Smooth muscle cell (in vitro differentiated cells): ENCODE measurements around the gene IDUA. TPM values are rescaled to one million over a fixed set of nuclear protein-coding genes. Genes with fewer than 3 reads are reported as not detected.

Experiments
- DNase-seq: peaks from one replicate; lab custom pipeline; 2025; ENCODE audit not compliant: unreplicated experiment; lab: John Stamatoyannopoulos, UW
- H2AFZ ChIP-seq: fragments of 200-600 bp; sonication (generic); 2 replicates; pipeline ENCODE4 v1.6.0; 2016; ENCODE audit warnings: antibody characterized with exemption, low read depth, mild to moderate bottlenecking
- H3F3A ChIP-seq: fragments of 200-600 bp; sonication (generic); 2 replicates; pipeline ENCODE4 v1.6.0; 2017; ENCODE audit warnings: antibody characterized with exemption, low read depth
- H3K27ac ChIP-seq: fragments of 200-600 bp; sonication (generic); 2 replicates; pipeline ENCODE4 v1.5.1; 2016; ENCODE audit warnings: low read depth, mild to moderate bottlenecking
- H3K27me3 ChIP-seq: fragments of 200-600 bp; sonication (generic); 2 replicates; pipeline ENCODE4 v1.6.1; 2016; ENCODE audit warnings: low read depth, mild to moderate bottlenecking
- H3K36me3 ChIP-seq: fragments of 200-600 bp; sonication (generic); 2 replicates; pipeline ENCODE4 v1.5.1; 2016; ENCODE audit warnings: low read depth
- H3K4me1 ChIP-seq: fragments of 200-600 bp; sonication (generic); 2 replicates; pipeline ENCODE4 v1.5.1; 2016; ENCODE audit warnings: low read depth
- H3K4me2 ChIP-seq: fragments of 200-600 bp; sonication (generic); 2 replicates; pipeline ENCODE4 v1.6.0; 2016; ENCODE audit warnings: mild to moderate bottlenecking
- H3K4me3 ChIP-seq: fragments of 200-600 bp; sonication (generic); 2 replicates; pipeline ENCODE4 v1.5.1; 2016; ENCODE audit warnings: mild to moderate bottlenecking
- H3K79me2 ChIP-seq: fragments of 200-600 bp; sonication (generic); 2 replicates; pipeline ENCODE4 v1.6.0; 2016; ENCODE audit warnings: low read depth, mild to moderate bottlenecking
- H3K9ac ChIP-seq: fragments of 200-600 bp; sonication (generic); 2 replicates; pipeline ENCODE4 v1.6.0; 2016; ENCODE audit warnings: low read depth
- H3K9me3 ChIP-seq: fragments of 200-600 bp; sonication (generic); replicated peaks from 2 replicates; pipeline ENCODE4 v1.5.1; 2016; ENCODE audit warnings: low read depth
- H4K20me1 ChIP-seq: fragments of 200-600 bp; sonication (generic); 2 replicates; pipeline ENCODE4 v1.6.0; 2016; ENCODE audit warnings: low read depth
- CTCF ChIP-seq: fragments of 200-600 bp; sonication (generic); IDR thresholded peaks from 2 replicates; pipeline ENCODE4 v1.5.1; 2017; ENCODE audit warnings: borderline replicate concordance, mild to moderate bottlenecking, antibody characterized with exemption; ENCODE audit not compliant: insufficient read depth, poor library complexity, severe bottlenecking
- WGBS: methylation state at CpG from one replicate; pipeline ENCODE4 v1.1.7; 2016; ENCODE audit warnings: low lambda C conversion rate; 5-methylcytosine and 5-hydroxymethylcytosine counted together
- polyA plus RNA-seq: library from polyadenylated mRNA; unstranded; fragments of >200 nt; fragmentation: Nextera tagmentation; extraction: Ambion mirVana; gene quantifications from 2 replicates; pipeline ENCODE4 v1.2.1, GENCODE V29; 2016
- total RNA-seq: library from RNA; depleted of rRNA; stranded (reverse); fragments of >200 nt; gene quantifications from 2 replicates; pipeline ENCODE4 v1.2.3, GENCODE V29; 2014

The IDUA gene
- total and polyA plus RNA-seq, 2 experiments from 2014 or later = 6.3 to 49.9 TPM

GRCh38 chr4:954211-955020 is 32.4 kb upstream of the IDUA start:
- no peaks in the 10 kb centered on the region for H3F3A ChIP-seq
- H3K27ac ChIP-seq = no peak overlapping the region
- H3K4me3 ChIP-seq = no peak overlapping the region
- H3K9me3 ChIP-seq = no peaks in the 10 kb centered on the region
- H4K20me1 ChIP-seq = no peaks in the 10 kb centered on the region
- H3K4me1 ChIP-seq = no peaks in the 10 kb centered on the region
- no peaks in the 10 kb centered on the region for H3K79me2 ChIP-seq
- WGBS = 94% methylated on average over 16 of the region's 17 CpGs
- H3K36me3 ChIP-seq = no peaks in the 10 kb centered on the region
- no peak for DNase-seq
- H3K4me2 ChIP-seq = no peak overlapping the region
- no peak overlapping the region for H2AFZ ChIP-seq
- H3K9ac ChIP-seq = no peak overlapping the region
- H3K27me3 ChIP-seq = no peaks in the 10 kb centered on the region
- no peak for TF ChIP-seq CTCF

- H3K36me3 ChIP-seq = no peaks in the 10 kb centered on the region
- no peaks in the 10 kb centered on the region for H3K4me1 ChIP-seq
- no peak for DNase-seq
- no peaks in the 10 kb centered on the region for H3F3A ChIP-seq
- H3K9ac ChIP-seq = no peak overlapping the region
- no peak for TF ChIP-seq CTCF
- H3K9me3 ChIP-seq = no peaks in the 10 kb centered on the region
- H3K4me2 ChIP-seq = no peak overlapping the region
- no peaks in the 10 kb centered on the region for H3K27me3 ChIP-seq
- no peaks in the 10 kb centered on the region for H4K20me1 ChIP-seq
- H3K4me3 ChIP-seq = no peak overlapping the region
- H3K27ac ChIP-seq = no peak overlapping the region
- no peak overlapping the region for H2AFZ ChIP-seq
- no peaks in the 10 kb centered on the region for H3K79me2 ChIP-seq
- WGBS = 96% methylated on average over 33 of the region's 33 CpGs
These were observed 31.5 kb upstream of the IDUA start for GRCh38 chr4:955161-955921.

- Histone ChIP-seq H3K4me1 (no peaks in the 10 kb centered on the region), H3K4me2 (no peak overlapping the region), H3F3A (no peaks in the 10 kb centered on the region), H3K9ac (no peak overlapping the region), H3K27ac (no peak overlapping the region), H3K9me3 (no peaks in the 10 kb centered on the region), H4K20me1 (no peaks in the 10 kb centered on the region), H3K27me3 (no peaks in the 10 kb centered on the region), H3K79me2 (no peaks in the 10 kb centered on the region), H2AFZ (no peak overlapping the region), H3K4me3 (no peak overlapping the region), H3K36me3 (no peaks in the 10 kb centered on the region)
- no peak for TF ChIP-seq CTCF
- no peak for DNase-seq
- WGBS = 95% methylated on average over 10 of the region's 12 CpGs
These were observed 30.9 kb upstream of the IDUA start for GRCh38 chr4:955931-956381.
